Right kidney (tissue), 1 donor: ENCODE results near the gene TACC3.
A peak's percentile ranks its signal among the peaks of the same experiment; 100 is the strongest.

Experiments used
- DNase-seq: peaks from one replicate; pipeline ENCODE4 v3.0.0-alpha.2; 2016

TACC3 gene

DNA sequence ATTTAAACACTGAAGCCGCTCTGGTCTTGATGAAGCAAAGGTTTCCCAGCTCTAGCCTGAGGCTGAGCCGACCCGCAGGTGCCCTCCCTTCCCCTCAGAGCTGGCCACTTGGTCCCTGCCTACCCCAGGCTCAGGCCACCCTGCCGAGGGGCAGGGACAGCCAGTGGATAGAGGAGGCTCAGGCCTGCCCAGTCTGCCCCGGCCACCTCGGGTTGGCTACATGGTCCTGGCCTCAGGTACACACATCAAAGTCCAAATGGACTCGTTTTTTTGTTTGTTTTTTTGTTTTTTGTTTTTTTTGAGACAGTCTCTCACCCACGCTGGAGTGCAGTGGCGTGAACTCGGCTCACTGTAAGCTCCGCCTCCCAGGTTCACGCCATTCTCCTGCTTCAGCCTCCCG, 23.8 kb downstream of the TACC3 start:
- DNase-seq, result no peak

DNA sequence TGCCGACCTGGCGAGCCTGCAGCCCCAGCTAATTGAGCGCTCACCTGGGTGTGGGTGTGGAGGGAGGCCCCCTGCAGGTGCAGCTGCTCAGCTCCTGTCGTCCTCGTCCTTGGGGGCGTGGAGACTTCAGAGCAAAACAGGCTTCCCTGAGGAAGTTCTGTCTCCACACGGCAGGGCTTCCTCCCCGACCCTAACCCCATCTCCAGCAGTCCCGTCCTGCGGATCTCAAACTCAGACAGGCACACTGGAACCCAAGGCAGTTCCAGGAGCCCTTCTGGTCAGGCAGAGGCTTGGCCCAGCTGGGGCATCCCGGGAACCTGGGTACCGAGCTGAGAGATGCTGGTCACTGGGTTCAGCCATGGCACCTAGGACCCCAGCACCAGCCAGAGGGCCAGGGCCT, 24.4 kb downstream of the TACC3 start:
- DNase-seq, result no peak

DNA sequence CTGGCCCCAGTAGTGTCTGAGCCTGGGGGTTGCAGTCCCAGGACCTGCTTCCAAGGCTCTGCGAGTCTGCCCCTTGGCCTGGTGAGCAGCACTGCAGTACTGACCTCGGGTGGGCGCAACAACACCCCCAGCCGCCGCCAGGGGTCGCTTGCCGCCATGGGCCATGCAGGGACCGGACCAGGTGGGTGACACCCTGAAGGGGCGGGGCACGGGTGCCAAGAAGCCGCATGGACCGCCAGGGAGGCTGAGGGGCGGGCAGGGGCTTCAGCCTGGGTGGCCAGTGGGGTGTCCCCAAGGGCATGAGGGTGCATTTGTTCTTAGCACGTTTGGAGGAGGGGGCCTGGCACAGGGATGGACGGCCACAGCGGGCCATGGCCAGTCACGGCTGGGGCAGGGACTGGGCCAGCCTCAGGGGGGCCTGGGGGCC, 25.0 kb downstream of the TACC3 start:
- peak; percentile 66 for DNase-seq

DNA sequence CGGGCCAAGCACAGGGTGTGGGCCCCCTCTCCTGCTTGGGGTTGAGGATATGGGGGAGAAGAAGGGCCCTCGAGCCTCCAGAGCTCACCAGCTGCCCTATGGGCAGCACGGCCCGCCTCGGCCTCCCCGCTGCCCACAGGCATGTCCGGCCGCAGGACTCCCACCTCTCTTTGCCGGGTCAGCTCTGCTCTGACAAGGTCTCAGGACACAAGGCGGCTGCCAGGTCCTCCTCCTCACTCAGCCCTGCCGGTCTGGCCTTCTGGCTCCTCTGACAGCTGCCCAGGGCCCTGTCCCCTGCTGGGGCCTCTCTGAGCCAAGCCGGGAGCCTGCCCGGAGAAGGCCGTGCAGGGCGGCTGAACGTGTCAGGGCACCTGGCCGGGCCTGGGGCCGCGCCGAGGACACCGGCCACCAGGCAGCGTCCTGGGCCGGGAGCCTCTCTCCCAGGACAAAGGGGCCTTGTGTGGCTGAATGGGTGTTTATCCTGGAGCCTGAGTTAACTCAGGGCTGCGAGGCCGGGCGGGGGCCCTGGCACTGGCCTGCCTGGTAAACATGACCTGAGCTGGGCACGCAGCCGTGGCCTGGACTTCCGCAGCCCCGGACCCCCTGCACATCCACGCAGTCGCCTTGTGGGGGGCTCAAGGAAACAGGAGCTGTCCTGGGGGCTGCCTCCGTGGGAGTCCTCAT, 25.7 kb downstream of the TACC3 start:
- no peak for DNase-seq

DNA sequence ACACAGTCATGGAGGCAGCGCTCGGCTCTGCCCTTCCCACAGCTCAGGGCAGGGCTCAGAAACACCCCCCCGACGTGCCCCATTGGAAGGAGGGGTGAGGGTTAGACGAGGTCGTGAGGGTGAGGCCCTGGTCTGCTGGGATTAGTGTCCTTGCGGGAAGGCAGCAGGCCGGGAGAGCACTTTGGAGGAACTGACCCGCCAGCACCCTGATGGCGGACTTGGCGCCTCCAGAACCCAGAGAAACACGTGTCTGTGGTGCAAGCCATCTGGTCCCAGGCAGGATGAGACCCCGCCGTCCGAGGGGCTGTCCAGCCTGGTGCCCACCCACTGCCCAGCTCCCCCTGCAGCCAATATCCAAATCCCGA, 26.3 kb downstream of the TACC3 start:
- DNase-seq, result no peak

DNA sequence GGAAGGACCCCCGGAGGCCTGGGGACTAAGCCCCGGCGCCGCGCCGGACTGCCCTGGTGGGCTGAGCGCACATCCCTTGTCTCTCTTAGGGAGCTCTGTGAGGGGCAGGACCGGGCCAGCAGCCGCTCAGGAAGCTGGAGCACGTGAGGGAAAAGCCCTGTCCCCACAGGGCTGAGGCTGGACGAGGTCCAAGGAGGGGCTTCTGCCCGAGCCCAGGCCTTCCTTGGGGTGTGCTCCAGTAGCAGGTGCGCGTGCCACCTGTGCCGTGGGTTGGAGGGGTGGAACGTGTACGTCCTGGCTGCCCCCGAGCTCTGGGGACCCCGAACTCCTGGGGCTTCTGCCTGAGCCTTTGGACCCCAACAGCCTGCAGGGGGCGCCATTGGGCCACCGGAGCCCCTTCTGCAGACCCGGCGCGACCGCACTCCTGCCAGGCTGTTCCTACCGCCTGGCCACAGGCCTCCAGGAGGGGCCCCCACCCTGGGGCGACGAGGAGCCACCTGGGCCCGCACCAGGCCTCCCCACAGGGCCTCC, 27.2 kb downstream of the TACC3 start:
- peak; percentile 79 for DNase-seq

DNA sequence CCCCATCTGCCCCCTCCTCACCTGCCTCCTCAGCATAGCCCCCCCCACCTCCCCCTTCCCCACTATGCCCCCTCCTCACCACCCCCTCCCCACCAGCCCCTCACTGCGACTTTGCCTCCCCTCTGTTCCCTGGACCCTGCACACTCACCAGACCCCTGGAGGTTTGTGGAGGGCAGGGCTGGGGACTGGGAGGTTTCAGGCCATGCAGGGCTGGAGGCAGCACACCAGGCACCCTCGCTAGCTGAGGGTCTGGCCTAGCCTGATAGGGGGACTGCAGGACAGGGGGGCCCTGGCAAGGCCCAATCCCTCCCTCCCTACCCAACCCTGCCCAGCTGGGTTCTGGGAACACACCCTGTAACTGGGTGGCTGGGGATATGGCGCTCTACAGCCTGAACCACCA, 28.0 kb downstream of the TACC3 start:
- DNase-seq, result no peak

DNA sequence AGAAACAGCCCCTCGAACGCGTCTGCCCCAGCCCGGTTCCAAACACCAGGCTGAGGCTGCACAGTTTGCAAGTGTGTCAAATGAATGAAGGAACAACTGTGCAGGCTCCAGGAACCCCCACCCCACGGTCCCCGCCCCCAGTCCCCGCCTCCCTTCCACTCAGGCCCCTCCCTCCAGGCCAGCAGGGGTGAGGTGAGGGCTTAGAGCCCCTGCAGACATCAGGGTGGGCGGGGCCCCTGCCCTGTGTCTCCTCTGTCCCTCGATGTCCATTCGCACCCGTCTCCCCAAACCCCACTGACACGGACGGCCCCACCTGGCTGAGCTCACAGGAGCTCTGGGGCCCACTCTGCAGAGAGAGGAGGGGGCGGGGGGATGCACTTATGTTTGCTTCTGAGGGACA, 28.5 kb downstream of the TACC3 start:
- DNase-seq, result no peak

DNA sequence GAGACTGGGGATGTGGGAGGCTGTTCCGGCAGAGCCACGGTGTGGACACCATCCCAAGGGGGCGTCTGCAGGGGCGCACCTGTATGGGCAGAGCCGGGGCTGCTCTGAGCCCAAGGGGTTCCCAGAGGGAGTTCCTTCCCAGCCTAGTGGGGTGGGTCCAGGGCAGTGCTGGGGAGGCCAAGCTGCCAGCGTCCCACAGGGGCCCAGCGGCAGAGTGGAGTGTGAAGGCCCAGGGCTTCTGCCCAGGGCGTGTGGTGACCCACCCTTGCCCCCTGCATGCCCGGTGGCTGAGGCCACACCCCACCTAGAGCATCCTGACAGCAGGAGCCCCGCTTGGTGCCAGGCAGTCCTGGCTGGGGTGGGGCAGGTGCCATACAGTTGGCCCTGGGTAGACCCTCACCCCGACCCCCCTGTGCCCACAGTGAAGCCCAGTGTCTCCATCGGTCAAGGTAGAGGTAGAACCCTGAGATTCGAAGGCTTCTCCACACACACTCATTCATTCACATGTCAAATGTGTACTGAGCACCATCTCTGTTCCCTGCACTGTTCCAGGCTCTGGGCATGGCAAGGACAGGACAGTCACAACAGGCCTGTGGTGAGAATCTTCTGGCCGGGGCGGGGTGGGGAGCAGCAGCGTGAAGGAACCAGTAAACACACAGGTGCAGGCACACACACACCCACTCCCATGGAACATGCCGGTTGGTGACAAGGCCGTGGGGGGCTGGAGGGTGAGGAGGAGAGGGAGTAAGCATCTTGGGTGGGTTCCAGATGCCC, 29.2 kb downstream of the TACC3 start:
- no peak for DNase-seq

DNA sequence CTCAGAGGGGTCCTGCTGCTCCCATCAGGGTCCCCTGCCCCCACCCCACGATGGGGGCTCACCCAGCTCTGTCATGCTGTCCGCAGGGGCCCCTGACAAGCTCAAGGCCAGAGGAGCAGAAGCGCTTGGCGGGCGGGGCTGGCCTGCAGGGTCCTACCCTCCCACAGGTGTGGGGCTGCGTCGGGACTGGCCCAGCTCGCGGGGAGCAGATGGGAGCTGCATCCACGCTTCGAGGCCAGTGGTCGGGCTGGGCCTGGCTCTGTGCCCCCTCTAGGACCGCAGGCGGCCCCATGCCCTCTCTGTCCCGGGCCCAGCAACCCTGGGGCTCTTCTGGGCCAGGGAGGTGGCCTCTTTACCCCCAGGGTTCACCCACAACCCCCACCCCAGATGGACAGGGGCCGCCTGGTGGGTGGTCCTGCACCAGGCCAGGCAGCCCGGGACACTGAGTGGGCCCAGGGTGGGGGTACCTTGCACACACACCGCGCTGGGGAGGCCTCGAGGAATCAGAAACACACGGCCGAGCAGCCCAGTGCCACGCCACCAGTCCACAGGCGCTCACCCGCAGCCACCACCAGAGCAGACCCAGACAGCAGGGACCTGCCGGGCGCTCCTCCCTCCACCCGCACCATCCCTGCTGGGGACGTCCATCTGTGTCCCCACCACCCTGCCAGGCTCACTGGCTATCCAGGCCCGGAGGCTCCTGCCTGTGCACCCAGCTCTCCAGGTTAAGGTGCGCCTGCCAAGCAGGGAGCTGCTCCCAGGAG, 30.0 kb downstream of the TACC3 start:
- no peak for DNase-seq

DNA sequence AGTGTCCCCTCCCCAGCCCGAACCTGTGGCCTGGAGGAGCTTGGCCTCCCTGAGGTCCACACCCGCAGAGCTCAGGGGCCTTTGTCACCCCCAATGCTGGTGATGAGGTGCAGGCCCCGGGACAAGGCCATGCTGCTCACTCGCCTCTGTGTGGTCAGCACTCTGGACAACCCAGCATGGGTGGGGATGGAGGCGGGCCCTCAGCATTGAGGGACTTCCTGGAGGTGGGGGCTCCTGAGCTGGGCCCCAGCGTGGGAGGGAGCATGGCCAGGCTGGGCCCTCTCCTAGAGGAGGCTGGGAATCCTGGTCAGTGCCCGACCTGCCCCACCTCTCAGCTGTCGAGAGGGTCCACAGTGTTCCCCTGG, 30.6 kb downstream of the TACC3 start:
- no peak for DNase-seq

DNA sequence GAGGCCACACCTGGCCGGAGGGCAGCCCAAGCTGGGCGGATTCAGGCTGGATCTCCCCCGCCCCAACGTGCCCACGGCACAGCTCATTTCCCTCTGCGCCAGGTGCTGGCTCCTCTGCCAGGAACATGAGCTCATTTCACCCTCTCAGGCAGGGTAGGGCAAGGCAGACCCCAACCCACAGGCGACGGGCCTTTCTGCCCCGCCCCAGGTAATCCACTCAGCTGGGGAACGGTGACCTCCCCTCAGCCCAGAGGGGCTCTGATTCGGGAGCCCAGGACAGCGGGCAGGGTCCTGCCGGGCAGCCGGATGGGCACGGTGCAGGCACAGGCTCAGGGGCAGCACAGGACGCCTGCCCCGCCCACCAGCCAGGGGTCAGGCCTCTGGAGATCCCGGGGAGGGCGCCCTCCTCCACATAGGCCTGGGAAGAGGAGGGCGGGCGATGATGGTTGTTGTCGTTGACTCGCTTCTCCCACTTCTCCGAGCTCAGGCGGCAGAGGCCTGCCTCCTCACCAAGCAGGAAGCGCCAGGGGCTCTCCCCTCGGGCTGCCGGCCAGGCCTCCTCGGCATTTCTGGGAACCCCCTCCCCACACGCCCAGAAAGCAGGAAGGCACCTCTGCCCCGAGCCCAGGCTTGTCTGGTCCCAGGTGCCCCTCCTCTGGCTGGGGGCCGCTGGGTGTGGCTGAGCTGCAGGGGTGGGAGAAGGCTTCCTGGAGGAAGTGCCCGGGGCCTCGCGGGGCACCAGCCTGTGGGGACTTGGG, 31.1 kb downstream of the TACC3 start:
- peak; percentile 73 for DNase-seq

DNA sequence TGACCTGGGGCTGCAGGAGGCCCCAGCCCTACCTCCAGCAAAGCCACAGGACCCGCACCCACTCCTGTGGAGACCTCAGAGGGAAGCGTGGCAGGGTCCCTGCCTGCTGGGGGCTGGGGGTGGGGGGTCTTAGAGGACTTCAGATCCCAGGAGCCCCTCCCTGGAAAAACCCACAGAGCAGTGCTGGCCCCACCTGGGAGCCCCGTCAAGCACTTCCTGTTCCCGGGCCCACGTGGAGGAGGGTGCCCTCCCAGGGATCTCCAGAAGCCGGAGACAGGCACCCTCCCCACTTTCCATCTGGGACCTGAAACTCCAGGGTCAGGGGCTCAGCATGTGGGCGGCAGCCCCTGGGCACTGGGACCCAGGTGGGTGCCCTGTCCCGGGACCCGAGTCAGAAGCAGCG, 32.0 kb downstream of the TACC3 start:
- DNase-seq, result no peak

DNA sequence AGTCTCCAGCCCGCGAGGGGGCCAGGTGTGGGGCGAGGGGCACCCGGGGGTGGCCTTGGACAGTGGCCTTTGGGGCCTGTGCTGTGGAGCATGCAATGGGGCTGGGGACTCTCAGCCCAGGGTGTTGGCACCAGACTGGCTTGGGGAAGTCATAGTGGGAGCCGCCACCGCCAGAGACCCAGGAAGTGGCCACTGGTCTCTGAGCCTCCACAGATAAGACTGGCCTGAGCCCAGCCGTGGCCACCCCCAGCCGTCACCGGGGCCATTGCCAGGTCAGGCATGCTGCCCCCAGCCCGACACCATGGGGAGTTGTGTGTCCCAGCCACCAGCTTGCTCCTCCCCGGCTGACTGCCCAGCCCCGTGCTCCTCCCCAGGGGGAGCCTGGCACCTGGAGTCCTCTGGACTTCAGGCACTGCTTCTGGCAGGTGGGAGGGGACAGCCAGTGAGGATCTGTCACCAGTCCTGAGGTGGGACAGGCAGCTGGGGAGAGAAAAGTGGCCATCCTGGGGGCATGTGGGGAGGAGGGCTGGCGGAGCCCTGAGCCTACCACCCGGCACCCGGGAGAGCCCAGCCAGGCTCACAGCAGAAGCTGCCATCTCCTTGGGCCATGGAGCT, 32.5 kb downstream of the TACC3 start:
- peak; percentile 52 for DNase-seq

DNA sequence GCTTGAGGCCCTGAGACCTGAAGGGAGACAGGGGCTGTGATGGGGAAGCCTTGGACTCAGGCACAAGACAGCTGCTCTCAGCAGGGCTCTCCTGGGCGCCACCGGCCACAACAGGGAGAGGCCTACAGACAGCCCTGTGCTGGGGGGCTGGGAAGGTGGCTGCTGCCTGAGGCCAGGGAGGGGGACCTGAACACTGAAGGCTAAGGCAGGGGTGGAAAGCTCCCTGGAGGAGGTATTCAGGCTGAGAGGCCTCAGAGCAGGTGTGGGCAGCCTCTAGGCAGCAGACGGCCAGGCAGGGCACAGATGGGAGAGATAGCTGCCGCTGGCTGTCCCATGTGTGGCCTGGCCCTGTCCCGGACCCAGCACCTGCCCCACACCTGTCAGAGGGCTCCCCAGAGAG, 33.0 kb downstream of the TACC3 start:
- DNase-seq, result no peak

DNA sequence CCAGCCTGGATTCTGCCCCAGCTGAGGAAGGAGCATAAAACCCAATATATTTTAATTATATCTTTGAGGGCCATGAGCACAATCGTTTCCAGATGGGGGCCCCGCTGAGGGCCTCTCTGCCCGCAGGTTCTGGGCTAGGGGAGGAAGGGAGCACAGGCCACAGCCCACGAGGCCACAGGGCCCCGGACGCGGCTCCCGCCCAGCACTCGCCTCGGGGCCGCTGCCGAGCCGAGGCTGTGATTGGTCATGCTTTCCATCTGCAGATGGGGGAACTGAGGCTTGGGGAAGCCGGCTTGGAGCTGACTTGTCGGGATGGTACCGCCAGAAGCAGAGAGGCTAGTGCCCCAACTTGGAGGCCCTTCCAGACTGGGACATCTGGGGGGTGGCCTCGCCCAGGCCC, 34.0 kb downstream of the TACC3 start:
- no peak for DNase-seq

DNA sequence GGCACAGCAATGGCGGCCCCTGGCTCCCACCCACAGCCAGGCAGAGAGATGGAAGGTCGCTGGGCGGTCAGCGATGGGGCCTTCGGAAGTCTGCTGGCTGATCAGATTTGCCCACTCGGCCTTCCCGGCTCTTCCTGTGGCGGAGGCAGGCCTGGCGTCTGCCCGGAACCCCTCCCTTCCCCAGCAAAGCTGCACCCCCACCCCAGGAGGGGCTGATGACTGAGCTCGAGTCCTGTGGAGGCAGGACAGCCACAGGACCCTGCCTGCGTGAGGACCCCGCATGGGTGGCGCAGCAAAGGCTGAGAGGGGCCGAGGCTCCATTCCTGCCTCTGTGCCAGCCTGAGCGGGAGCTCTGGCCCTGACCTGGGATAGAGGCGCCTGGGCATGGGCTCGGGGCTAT, 34.8 kb downstream of the TACC3 start:
- DNase-seq, result no peak

DNA sequence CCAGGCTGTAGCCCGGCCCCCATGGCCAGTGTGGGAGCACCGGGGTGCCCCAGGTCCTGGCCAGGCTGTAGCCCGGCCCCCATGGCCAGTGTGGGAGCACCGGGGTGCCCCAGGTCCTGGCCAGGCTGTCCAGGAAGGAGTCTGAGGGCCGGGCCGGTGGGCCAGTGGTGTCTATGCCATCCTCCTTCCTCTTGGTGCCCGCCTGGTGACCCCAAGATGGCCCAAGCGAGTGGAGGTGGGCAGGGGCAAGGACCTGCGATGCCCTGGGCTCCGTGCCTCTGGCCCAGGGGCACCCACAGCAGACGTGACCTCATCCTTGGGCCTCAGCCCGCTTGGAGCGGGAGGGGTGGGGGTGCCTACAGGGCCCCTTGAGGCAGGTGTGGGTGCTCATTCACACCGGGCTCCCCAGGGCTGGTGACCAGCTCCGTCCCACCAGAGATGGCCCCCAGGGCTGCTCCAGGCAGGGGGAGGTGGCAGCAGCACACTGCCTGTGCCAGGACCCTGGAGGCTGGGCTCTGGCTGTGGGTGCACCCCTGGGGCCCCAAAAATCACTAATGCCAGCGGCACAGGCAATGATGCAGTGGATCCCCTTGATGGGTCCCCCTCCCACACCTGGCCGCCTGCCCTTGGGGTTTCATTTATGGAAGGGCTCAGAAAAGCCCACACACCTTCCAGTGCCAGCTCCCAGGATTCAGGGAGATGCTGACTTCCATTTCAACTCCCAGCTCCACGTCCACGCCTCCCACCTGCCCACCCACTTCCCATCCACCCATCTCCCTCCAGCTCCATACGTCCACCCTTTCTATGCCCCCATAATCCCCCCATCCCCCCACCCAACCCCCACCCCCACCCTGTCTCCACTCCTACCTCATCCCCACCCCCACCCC, 35.8 kb downstream of the TACC3 start:
- no peak for DNase-seq

DNA sequence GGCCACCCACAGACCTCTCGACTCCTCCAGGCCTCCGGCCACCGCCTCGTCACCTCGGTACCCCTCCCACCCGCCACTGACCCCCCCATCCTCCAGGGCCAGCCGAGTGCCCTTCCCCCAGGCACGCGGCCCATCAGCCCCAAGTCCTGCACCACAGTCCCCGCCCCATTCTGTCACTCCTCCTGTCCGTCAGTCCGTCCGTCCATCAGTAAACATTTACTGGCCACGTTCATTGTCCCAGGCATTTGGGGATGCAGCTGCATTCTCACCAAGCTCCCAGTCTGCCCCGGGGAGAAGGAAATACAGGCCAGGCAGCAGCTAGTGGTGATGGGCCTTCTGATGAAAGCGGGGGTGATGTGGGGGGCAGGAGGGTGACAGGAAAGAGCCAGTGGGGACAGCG, 36.5 kb downstream of the TACC3 start:
- DNase-seq, result no peak

DNA sequence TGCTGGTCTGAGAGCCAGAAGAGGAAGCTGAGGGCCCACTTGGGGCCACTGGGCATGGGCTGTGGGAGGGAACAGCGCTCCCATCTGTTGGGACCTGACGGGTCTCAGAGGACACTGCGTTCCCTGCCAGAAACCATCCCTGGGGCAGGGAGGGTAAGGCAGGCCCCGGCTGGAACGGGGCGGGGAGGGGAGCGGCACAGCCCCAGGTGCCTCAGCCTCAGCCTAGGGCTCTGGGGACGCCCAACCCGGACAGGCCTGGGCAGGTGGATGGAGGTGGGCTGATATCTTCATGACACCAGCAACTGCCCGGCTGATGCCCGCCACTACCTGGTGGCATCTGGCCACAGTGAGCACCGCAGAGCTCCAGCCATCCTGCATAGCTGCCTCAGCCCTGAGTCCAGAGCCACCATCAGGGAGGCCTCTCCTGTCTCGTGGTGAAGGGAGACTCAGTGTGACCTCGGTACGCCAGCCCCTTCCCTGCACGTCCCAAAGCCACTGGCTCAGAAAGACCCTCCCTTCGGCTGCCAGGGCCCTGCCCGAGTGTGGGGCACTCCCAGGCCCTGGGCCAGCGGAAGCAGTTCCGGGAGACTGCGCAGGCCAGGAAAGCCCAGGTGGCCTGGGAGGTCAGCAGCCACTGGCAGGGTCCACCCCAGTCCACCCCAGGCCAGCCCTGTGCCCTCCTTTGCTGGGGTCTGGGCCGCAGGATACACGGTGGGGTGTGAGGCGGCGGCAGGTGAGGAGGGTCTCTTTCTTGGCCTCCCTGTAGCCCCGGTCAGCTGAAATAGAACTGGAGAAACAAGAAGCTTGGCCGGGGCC, 37.2 kb downstream of the TACC3 start:
- peak; percentile 29 for DNase-seq
